Nephron (organoid): ENCODE measurements around the gene PTPRF.

ENCODE experiments used
- H3K27ac Mint-ChIP-seq, 3 experiments: 2 replicates each; pipeline ENCODE4 v1.8.0; 2020; ENCODE audit warnings: mixed read lengths in 3 of 3, mild to moderate bottlenecking in 2 of 3, moderate library complexity in 1 of 3
- H3K27me3 Mint-ChIP-seq: 2 replicates; pipeline ENCODE4 v1.8.0; 2021; ENCODE audit warnings: low read depth, mild to moderate bottlenecking, moderate library complexity, mixed read lengths
- H3K36me3 Mint-ChIP-seq: 2 replicates; pipeline ENCODE4 v1.8.0; 2020; ENCODE audit warnings: low read depth, mixed read lengths
- H3K4me1 Mint-ChIP-seq: 2 replicates; pipeline ENCODE4 v1.8.0; 2020; ENCODE audit warnings: mixed read lengths
- H3K4me3 Mint-ChIP-seq, 3 experiments: 2 replicates each; pipeline ENCODE4 v1.8.0; 2020; ENCODE audit warnings: mild to moderate bottlenecking in 3 of 3, mixed read lengths in 3 of 3, moderate library complexity in 2 of 3
- H3K9me3 Mint-ChIP-seq: 2 replicates; pipeline ENCODE4 v1.8.0; 2020; ENCODE audit warnings: mixed read lengths
- TF ChIP-seq, protein P1 (sequence below), 3 experiments: fragments of 200-600 bp; sonication (generic); IDR thresholded peaks; one replicate each; pipeline ENCODE4 v1.5.0; 2021; ENCODE audit warnings: antibody characterized with exemption in 3 of 3; ENCODE audit not compliant: unreplicated experiment in 3 of 3

The PTPRF gene

DNA sequence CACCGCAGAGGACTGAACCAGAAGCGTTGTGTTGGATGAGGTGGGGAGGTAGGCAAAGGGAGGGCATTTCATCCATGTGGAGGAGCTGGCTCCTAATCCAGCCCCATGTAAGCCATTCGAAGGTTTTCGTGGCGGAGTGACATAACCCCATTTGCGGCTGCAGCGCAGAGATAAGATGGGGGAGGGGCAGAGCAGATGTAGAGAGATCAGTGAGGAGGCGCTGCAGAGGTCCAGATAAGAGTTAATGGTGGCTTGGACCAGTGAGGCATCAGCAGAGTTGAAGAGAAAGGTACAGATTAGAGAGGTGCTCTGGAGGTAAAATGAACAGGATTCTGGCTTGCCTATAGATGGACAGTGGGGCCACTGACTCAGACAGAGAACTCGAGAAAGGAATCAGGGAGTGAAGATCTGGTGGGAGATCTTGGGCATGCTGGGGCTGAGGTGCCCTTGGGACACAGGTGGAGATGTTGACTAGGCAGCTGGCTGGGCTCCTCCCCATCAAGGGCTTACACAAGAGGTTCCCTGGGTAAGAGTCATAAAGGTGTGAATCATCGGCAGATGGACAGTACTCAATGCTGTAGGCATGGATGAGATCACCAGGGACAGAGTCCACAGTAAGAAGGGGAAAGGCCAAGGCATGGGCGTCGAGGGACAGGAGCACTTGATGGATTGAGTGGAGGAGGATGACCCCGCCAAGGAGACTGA lies 7.8 kb upstream of the PTPRF start:
- H3K4me1 Mint-ChIP-seq, result no peaks in the 10 kb centered on the region
- no peaks in the 10 kb centered on the region for H3K36me3 Mint-ChIP-seq
- no peaks in the 10 kb centered on the region for H3K9me3 Mint-ChIP-seq
- no peak overlapping the region for H3K4me3 Mint-ChIP-seq
- peaks cover 27% of the 10 kb centered on the region for H3K27me3 Mint-ChIP-seq
- peak overlapping the region in 2 of 3 experiments; percentile 13 to 55 for H3K27ac Mint-ChIP-seq
- TF ChIP-seq, protein P1, sequence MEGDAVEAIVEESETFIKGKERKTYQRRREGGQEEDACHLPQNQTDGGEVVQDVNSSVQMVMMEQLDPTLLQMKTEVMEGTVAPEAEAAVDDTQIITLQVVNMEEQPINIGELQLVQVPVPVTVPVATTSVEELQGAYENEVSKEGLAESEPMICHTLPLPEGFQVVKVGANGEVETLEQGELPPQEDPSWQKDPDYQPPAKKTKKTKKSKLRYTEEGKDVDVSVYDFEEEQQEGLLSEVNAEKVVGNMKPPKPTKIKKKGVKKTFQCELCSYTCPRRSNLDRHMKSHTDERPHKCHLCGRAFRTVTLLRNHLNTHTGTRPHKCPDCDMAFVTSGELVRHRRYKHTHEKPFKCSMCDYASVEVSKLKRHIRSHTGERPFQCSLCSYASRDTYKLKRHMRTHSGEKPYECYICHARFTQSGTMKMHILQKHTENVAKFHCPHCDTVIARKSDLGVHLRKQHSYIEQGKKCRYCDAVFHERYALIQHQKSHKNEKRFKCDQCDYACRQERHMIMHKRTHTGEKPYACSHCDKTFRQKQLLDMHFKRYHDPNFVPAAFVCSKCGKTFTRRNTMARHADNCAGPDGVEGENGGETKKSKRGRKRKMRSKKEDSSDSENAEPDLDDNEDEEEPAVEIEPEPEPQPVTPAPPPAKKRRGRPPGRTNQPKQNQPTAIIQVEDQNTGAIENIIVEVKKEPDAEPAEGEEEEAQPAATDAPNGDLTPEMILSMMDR (IDR thresholded peaks at IDR 0.05; ENCODE audit: unreplicated experiment in 3 of 3), result no peak

DNA sequence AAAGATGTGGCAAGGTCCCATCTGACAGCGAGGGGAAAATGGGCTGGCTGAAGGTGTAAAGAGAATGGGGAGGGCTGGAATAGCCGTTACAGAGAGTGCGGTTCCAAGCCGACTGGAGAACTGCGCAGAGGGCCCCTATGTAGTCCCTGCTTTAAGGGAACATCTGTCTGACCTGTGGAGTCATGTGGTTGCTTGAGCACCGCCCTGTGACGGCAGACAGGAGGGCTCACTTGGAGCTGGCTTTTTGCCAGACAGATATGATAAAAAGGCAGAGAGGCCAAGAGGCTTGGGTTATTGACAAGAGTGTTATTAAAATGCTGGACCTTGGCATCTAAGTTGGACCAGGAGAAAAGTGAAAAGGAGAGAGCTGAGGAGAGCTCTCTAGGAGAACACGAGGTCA lies 5.9 kb upstream of the PTPRF start:
- H3K4me1 Mint-ChIP-seq, result peaks cover 1% of the 10 kb centered on the region
- TF ChIP-seq, protein P1 (IDR thresholded peaks at IDR 0.05; ENCODE audit: unreplicated experiment in 3 of 3), result no peak
- H3K9me3 Mint-ChIP-seq, result no peaks in the 10 kb centered on the region
- H3K36me3 Mint-ChIP-seq, result no peaks in the 10 kb centered on the region
- no peak overlapping the region for H3K4me3 Mint-ChIP-seq
- no peak overlapping the region for H3K27ac Mint-ChIP-seq
- H3K27me3 Mint-ChIP-seq, result peaks cover 25% of the 10 kb centered on the region

DNA sequence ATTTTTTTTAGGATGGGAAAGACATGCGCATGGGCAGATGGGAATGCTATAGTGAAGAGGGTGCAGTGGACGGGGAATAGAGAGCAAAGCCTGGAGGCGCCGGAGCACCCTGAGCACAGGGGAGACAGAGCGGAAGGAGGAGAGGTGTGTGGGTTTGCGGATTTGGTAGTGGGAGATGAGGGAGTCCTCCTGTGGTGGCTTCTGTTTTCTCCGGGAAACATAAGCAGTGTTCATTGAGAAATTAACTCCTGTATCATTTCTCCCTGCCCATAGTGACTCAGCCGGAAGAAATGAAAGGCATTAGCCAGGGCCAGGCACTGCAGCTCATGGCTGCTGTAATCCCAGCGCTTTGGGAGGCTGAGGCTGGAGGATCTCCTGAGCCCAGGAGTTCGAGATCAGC lies 4.7 kb upstream of the PTPRF start:
- TF ChIP-seq, protein P1 (IDR thresholded peaks at IDR 0.05; ENCODE audit: unreplicated experiment in 3 of 3), result no peak
- Mint-ChIP-seq H3K27me3 (peaks cover 19% of the 10 kb centered on the region), H3K9me3 (no peaks in the 10 kb centered on the region), H3K27ac (no peak overlapping the region), H3K4me3 (no peak overlapping the region), H3K4me1 (peaks cover 10% of the 10 kb centered on the region), H3K36me3 (no peaks in the 10 kb centered on the region)

DNA sequence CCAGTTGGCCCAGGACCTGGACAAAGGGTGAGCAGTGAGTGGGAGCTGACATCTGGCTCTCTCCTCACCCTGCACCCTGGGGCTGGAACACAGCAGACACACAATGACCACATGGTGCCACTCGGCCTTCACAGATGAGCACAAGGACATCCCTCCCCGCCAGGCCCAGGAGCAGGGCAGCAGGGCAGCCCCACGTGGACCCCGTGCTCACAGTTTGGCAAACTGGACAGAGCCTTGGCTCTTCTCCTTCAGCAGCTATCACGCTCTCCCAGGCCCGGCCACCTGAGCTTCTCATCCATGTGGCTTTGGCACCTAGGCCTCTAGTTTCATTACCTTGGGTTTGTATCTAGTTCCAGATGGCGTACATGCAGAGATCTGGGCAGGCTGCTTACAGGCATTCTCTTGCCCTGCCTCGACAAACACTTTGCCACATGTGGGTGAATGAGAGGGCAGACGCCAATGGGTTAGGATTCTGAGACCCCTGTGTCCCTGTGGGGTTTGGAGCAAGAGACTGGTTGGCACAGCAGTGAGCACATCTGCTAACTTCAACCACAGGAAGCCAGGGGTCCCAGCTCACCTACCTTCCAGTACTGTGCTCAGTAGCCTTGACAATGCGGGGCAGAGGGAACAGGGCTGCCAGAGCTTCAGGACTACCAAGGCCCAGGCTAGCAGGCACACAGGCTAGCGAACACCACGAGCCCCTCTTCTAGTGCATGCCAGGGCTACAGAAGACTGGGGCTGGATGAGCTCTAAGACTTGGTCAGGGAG lies 3.4 kb upstream of the PTPRF start:
- TF ChIP-seq, protein P1 (IDR thresholded peaks at IDR 0.05; ENCODE audit: unreplicated experiment in 3 of 3), result no peak
- H3K4me3 Mint-ChIP-seq, result no peak overlapping the region
- H3K27ac Mint-ChIP-seq, result no peak overlapping the region
- H3K9me3 Mint-ChIP-seq, result no peaks in the 10 kb centered on the region
- H3K4me1 Mint-ChIP-seq, result peaks cover 15% of the 10 kb centered on the region
- H3K27me3 Mint-ChIP-seq, result peaks cover 20% of the 10 kb centered on the region
- H3K36me3 Mint-ChIP-seq, result no peaks in the 10 kb centered on the region

DNA sequence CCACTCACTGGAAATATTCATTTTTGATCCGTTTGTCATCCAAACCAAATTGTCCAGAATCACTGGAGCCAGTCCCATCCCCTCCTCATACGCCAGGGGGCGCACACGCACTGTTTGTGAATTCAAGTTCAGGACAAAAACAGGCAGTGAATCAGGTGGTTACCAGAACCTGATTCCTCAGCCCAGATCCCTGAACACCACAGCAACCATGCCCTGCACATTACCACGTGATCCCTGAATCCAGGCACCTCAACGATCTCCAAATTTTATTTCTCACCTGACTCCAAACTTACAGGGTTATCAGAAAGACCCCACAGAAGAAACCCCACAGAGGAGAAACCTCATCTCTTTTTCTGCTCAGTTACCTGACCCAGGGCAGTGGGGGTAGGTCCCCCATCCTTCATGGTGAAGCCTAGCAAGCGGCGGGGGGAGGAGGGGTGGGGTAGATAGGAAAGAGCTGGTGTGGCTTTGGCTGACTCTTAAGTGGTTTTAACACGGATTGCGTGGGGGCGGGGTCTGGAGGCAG lies 1.4 kb upstream of the PTPRF start:
- Mint-ChIP-seq H3K9me3 (no peaks in the 10 kb centered on the region), H3K27ac (peak overlapping the region in 2 of 3 experiments; percentile 57 to 77), H3K36me3 (no peaks in the 10 kb centered on the region), H3K4me3 (peak overlapping the region; percentile 90 to 96 (median 91)), H3K4me1 (peaks cover 31% of the 10 kb centered on the region), H3K27me3 (peaks cover 17% of the 10 kb centered on the region)
- TF ChIP-seq, protein P1 (IDR thresholded peaks at IDR 0.05; ENCODE audit: unreplicated experiment in 3 of 3), result peak; percentile 91 to 95 (median 94)
